Dedifferentiated amniotic fluid mesenchymal stem cell (primary cell): ENCODE data around the gene CLDND2.
A peak's percentile ranks its signal among the peaks of the same experiment; 100 is the strongest.
"Not testable (repeated sequence)": the region's sequence is repeated elsewhere in the genome, so short reads cannot be mapped to it uniquely, and the experiment has no call there.

Source experiments
- DNase-seq: peaks from one replicate; pipeline ENCODE4 v3.0.0-alpha.2; 2016; ENCODE audit errors: extremely low spot score

CLDND2 gene, protein sequence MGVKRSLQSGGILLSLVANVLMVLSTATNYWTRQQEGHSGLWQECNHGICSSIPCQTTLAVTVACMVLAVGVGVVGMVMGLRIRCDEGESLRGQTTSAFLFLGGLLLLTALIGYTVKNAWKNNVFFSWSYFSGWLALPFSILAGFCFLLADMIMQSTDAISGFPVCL

DNA sequence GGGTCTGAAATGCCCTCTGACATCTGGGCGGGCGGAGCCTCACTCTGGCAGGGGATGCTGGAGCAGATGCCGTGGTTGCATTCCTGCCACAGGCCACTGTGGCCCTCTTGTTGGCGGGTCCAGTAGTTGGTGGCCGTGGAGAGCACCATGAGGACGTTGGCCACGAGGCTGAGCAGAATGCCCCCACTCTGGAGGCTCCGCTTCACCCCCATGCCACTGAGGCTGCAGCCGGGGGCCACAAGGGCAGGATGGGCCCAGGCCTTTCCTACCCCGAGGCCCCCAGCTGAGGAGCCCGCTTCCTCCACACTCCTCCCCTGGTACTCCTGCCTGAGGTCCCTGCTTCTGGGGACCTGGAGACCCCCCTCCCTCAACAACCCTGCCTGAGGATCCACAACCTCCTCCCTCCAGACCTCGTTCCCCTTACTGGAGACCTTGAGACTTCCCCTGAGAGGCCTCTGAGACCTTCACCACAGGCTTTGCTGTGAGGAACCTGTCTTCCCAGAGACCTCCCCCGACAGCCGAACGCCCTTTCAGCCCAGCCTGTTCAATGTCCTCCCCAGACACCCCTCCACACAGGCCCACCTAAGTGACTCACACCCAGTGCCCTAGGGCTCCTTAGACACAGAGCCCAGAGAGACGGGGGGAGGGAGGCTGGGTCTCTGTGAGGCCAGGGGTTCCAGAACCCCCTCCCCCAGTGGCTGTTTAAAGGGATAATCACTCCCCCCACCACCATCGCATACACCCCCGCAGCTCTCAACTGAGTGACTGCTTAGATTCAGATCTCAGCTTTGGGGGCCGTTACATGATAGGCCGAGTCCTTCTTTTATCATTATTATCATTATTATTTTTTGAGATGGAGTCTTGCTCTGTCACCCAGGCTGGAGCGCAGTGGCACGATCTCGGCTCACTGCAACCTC, at the start of gene CLDND2:
TSS of gene CLDND2 (minus strand) at position 638 of the 917 bp plus-strand sequence. CDS start at position 212, 426 bp downstream.
- no peak for DNase-seq

DNA sequence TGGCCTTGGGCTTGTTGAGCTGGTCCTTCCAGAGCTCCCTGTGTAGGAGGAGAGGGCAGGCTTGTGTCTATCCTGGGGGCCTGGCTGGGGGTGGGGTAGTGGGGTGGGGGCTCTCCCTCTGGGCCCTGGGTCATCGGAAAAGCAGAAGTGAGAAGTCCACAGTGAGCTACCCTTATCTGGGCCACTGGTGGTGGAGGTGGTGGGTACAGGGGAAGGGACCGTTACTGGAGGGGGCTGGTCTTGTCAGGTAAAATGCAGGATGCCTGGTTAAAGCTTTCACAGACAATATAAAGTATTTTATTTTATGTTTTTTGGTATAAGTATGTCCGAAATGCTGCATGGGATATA, 49.0 kb upstream of the CLDND2 start:
- DNase-seq = no peak

DNA sequence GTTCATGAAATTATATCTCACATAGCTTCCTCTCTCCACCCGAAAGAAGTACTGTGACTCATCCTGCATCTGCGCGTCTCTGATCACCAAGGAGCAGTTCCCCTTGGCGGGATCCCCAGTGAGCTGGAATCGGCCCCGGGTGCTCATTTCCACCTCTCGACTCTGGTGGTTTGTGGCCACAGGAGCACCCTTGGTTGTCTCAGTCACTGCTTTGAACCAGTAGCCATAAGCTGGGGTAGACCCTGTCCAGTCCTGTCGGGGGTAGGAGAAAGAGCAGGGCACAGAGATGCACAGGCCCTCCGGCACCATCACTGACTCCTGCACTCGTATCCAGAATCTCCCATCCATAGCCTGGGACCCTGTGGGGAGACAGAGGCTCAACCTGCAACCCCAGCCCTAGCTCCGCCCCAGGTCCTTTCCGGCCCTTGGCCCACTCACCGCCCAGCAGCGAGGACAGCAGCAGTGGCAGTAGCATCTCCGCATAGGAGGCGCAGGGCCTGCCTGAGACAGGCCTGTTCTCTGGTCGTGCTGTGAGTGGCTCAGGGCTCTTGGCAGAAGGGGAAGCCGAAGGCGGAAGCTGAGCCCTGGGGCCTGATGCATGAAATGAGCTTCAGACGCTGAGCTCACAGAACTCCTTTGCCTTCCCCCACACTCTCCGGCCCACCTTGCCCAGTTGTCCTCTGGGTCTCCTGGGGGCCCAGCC, 48.5 kb upstream of the CLDND2 start, which contains the start of gene SIGLEC10:
TSS of gene SIGLEC10 (minus strand) at position 536 of the 703 bp plus-strand sequence. CDS start at position 475, 61 bp downstream.
- no peak for DNase-seq

DNA sequence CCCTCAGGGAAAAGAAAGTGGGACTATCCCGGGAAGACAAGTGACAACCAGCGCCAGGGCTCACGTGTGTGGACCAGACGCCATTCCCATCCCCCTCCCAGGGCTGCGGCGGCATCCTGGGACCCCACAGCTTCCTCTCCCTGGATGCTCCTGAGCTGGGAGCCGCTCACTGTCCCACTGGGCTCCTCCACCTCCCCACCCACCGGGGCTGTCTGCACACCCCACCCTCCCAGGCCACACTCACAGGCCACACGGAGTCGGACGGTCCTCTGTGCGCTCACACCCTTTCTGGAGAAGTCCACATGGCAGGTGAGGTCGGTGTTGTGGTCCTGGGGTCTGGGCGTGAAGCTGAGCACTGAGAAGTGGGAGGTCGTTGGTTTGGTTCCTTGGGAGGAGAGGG, 47.6 kb upstream of the CLDND2 start:
- not testable (repeated sequence) for DNase-seq

DNA sequence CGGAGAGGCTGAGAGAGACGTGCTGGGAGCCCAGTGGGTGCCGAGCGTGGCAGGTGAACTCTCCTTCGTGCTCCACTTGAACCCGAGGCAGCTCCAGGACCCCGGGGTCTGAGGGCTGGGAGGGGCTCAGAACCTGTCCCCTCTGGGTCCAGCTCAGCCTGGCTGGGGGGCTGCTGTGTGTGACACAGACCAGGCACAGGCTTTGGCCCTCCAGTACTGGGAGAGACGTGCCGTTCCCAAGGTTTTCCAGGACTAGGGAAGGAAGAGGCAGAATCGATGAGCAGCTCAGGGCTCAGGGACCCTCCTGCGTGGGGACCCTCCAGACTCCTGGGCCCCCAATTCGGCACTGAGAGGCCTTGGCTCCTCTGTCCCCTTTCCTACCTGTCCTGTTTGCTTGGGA, 46.4 kb upstream of the CLDND2 start:
- no peak for DNase-seq

DNA sequence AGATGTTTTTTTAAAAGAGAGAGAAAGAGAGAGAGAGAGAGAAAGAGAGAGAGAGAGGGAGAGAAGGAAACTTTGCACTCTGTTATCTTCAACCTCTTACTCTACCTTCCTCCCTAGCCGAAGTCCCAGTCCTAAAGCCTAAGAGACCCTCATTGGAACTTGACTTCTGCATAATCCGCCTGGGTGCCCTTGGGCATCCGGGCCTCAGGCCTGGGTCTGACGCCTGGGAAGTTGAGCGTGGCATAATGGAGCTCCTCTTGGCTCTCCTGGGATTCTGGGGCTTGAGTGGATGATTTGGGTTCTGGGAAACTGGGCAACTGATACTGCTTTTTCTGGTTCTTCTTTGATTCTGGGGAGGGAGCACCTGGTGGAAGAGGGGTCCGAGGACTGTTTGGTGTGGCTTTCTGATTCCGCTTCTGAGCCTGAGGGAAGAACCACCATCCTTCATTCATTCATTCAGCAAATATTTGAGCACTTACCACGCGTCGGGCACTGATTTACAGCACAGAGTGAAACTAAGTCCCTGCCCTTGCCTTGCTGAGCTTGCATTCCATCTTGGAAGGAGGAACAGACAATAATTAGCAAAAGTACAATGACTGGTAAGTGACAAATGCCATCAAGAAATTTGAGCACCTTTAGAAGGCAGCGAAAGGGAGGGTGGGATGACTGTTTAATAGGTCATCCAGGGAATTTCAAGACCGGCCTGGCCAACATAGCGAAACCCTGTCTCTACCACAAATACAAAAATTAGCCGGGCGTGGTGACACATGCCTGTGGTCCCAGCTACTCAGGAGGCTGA, 42.3 kb upstream of the CLDND2 start:
- no peak for DNase-seq

DNA sequence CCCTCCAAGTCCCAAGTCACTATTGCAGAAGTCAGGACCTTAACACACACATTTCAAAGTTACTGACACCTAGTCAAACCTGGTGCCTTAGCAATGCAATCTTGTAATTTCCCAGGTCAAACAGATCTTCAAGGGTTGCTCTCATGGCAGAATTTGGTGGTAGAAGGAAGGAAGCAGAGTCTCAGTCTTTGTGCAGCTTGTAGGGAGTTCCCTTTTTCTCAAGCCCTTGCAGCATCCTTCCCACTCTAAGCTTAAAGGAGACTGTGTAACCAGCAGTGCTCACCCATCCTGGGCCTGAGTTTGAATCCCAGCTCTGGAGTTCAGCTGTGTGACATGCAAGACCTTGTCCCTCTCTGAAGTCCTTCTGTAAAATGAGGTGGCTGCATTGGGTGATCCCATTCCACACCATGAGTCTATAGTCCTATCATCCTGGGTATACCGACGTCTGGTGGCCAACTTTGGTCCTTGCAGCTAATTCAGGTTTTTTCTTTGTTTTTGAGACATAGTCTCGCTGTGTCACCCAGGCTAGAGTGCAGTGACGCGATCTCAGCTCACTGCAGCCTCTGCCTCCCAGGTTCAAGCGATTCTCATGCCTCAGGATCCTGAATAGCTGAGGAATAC, 38.8 kb upstream of the CLDND2 start:
- no peak for DNase-seq

GRCh38 chr19:51402117-51402516, 33.3 kb upstream of the CLDND2 start:
- DNase-seq = no peak

DNA sequence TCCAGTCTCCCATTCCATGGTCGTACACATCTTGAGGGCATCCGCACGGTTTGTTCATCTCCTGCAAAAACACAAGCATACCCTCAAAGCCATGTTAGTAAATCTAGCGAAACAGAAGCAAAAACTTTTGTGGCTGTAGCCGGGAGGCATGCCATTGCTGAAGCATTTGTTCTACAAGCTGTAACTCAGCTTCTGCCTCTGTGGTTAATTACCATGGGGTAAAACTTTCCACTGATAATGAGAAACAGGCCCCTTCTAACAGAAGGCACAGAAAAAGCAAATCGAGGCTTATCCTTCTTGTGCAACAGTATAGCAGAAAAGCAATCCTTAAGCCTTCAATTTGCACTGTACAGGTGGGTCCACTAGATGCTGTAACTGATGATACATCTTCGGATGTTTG, 31.1 kb upstream of the CLDND2 start:
- DNase-seq = not testable (repeated sequence)

DNA sequence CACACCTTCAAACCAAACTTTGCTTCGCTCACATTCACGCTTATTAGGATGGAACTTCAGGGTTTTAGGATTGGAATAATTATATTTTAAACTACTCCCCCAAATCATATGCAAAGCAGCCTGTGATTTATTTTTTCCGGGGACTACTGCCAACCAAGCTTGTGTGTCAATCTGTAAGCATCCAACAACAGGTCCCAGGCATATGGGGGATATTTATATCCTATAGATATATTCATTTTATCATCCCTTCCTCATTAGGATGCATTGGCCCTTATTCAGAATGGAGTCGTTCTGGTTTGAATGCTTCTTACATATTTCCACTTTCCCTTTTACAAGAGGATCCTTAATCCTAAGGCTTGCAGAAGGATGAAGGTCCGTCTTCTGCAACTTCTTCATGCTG, 30.4 kb upstream of the CLDND2 start:
- DNase-seq = no peak

DNA sequence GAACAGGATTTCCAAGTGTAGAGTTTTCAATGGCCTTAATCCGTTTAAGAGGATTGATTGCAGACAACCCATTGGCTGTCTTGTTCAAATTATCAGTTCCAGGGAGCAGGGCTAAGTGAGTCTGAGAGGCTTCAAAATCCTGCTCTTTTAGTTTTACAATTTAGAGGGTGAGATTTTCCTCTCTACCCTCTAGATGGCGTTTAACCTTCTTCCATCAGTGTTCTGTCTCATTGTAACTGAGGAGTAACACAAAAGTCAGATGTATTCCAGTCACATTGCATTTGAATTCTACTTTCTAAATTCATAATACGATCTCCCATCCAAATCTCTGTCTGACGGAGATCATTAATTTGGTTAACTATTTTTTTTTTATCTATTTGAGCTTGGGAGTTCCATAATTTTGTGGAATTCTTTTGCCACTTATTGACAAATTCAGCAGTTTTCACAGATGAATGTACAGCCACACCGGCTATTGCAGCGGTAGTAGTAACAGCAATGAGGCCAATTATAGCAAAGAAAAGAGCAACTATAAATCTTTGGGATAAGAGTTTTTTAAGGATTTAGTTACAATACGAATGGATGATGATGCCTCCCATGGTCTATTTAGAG, 29.4 kb upstream of the CLDND2 start:
- DNase-seq = peak; percentile 46

DNA sequence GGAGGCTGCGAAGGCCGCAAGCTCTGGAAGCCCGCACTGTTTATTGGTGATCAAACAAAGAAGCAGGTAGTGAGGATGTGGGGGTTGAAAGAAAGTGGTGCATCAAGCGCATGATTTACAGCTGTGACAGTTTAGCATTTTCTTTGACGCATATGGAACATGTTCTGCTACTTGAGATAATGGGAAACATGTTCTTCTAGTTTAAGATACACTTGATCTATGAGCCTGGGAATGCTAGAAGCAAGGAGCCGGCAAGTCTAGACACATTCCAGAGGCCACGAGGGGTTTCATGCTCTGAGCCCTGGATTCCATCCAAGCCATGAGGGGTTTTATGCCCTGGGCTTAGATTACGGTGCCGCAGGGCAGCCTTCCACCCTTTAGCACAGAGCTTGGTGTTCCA, 28.6 kb upstream of the CLDND2 start:
- not testable (repeated sequence) for DNase-seq

- no peak for DNase-seq
Observed at GRCh38 chr19:51396175-51396574, 27.4 kb upstream of the CLDND2 start.

DNA sequence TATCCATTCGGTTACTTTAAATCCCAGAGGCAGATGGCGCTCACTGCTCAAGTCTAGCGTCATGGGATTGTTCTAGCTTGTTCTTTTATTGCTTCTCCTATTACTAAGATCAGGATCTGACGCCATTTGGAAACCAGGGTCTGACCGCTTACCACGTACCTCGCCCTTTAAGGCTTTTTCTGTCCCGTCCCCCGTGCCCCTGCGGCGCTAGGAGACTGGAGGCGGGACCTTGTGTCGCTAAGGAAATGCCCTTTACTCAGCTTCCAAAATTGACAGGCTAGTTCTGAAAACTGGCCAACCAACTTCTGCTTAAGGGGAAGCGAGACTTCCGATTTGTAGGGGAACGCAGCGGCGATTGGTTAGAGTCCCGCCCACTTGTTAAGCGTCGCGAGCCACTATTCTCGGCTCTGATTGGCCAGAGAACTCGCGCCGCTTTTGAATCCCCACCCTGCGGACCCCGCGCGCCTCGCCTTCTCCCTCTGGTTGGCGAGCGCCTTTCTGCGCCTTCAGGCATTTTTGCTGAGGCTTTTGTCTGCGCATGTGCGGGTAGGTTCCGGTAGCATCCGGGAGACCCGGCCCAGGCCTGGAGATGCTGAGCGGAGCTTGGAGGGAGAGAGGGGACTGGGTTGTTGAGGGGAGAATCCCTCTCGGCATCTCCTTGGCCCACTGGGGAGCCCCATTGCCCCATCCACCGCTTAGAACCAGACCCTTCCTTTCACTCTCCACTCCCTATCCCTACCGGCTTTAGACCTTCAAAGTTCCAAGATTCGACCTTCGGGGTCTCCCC, 25.4 kb upstream of the CLDND2 start:
- DNase-seq = peak; percentile 98

DNA sequence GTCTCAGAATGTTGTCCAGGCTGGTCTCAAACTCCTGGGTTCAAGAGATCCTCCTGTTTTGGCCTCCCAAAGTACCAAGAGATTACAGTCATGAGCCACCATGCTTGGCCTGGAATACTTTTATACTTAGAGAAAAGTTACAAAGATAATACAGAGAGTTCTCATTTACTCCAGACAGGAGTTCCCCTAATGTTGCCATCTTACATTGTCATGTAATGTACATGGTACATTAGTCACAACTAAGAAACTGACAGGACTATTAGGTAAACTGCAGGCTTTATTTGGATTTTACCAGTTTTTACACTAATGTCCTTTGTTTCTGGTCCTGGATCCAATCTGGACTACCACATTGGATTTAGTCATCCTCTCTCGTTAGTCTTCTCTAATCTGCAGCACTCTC, 23.9 kb upstream of the CLDND2 start:
- DNase-seq = no peak

GRCh38 chr19:51391073-51391611, 22.3 kb upstream of the CLDND2 start:
- DNase-seq = no peak

GRCh38 chr19:51389143-51389542, 20.3 kb upstream of the CLDND2 start:
- no peak for DNase-seq

DNA sequence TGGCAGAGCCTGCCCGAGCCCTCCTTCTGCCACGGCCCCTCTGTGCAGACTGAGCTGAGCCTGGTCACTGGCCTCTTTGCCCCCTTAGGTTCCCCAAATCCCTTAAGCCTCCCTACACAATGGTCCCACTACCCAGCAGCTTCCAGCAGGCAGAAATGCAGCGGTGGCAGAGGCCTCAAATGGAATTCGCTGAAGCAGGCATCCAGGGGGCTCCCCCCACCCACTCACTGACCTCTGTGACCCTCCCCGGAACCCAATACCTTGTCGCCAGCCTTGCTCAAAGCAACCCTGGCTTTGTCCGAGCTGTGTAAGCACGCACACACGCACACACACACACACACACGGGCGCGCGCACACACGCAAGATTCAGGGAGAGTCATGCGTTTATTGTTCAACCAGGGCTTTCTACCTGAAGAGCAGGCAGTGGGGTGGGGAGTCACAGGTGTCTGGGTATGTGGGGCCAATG, 19.2 kb upstream of the CLDND2 start, which contains the start of gene LIM2:
TSS of gene LIM2 (minus strand) at position 51 of the 466 bp plus-strand sequence. CDS start 531 bp downstream, outside the sequence.
- no peak for DNase-seq

- no peak for DNase-seq
Observed at GRCh38 chr19:51386882-51387520, 18.2 kb upstream of the CLDND2 start.
